HG03060 (cell line): ENCODE results near the gene ZKSCAN5.
"Not testable (repeated sequence)": the region's sequence is repeated elsewhere in the genome, so short reads cannot be mapped to it uniquely, and the experiment has no call there.

Experiments used
- ATAC-seq: cut with Tn5 transposase; IDR thresholded peaks from one replicate; pipeline ENCODE4 v1.9.1; 2021; ENCODE audit warnings: low read depth, moderate number of reproducible peaks; ENCODE audit not compliant: unreplicated experiment

Gene ZKSCAN5

GRCh38 chr7:99580778-99581332 is 76.4 kb downstream of the ZKSCAN5 start:
- ATAC-seq = not testable (repeated sequence)
